ENCODE measurements around the gene NUP210.

DNA sequence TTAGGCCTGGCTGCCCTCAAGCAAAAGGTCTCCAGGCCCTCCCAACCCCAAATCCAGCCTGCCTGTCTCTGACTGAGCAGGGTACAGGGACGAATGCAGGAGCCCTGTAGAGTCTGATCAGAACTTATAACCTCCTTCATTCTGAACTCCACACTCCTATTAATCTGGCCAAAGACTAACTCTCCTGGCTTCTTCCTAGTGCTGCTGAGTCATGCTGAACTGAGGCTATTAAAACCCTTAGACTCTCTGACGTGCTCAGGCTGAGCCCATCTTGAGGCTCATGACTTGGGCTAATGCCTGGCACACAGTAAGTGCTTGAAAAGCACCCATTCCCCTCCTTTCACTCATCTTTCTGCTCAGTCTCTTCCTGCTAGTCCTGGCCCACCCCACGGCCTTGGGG lies 81.9 kb downstream of the NUP210 start:
- TF ChIP-seq EP300 (IDR thresholded peaks at IDR 0.05) (no peak), CTCF (IDR thresholded peaks at IDR 0.05) (no peak), POLR2A (IDR thresholded peaks at IDR 0.05) (no peak)

Data from suprapubic skin (tissue), 3 donors.